ENCODE measurements around the gene SOD2.
"Not testable (repeated sequence)": the region's sequence is repeated elsewhere in the genome, so short reads cannot be mapped to it uniquely, and the experiment has no call there.

Gene SOD2

DNA sequence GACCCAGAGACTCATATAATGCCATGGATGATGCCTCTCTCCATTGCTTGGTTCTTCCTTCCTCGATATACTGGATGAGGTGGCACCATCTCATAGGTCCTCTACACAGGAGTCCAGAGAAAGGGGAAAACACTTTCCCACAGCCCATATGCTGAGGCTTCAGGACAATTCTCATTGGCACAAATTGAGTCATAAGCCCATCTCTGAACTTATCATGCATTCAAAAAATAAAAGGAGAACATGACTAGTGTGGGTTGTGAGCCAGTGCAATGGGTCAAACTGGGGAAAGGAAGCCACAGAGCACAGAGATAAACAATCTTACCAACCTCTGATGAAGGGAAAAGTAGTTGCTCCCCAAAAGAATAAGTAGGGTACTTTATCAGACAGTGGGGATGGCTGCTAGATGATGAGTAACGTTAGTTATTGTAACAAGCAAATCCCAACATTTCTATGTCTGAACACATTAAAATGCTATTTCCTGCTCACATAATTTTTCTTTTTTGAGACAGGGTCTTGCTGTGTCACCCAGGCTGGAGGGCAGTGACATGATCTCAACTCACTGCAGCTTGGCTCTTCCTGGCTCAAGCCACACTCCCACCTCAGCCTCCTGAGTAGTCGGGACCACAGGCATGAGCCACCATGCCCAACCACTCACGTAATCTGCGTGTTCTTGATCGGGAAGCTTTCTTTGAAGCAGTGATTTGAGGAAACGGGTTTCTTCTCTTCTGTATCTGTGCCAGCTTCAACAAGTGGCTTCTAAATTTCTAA lies 27.0 kb downstream of the SOD2 start:
- ChIA-PET POLR2A (no interaction called here), CTCF (interaction anchor here (4.8 kb wide), 1 partner anchor 12 kb away, joined by 30 read pairs; no protein-coding TSS in a partner anchor)
- no peak for DNase-seq (ENCODE audit: low read depth, low spot score)
- TF ChIP-seq, protein P1, sequence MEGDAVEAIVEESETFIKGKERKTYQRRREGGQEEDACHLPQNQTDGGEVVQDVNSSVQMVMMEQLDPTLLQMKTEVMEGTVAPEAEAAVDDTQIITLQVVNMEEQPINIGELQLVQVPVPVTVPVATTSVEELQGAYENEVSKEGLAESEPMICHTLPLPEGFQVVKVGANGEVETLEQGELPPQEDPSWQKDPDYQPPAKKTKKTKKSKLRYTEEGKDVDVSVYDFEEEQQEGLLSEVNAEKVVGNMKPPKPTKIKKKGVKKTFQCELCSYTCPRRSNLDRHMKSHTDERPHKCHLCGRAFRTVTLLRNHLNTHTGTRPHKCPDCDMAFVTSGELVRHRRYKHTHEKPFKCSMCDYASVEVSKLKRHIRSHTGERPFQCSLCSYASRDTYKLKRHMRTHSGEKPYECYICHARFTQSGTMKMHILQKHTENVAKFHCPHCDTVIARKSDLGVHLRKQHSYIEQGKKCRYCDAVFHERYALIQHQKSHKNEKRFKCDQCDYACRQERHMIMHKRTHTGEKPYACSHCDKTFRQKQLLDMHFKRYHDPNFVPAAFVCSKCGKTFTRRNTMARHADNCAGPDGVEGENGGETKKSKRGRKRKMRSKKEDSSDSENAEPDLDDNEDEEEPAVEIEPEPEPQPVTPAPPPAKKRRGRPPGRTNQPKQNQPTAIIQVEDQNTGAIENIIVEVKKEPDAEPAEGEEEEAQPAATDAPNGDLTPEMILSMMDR (IDR thresholded peaks at IDR 0.05; ENCODE audit: insufficient read depth, low read length, missing control alignments) = no peak
- H3K4me3 ChIP-seq (ENCODE audit: low read depth, low read length) = no peak overlapping the region

GRCh38 chr6:159663368-159663889 lies 29.6 kb downstream of the SOD2 start:
- POLR2A ChIA-PET; DNase-seq (ENCODE audit: low read depth, low spot score); H3K4me3 ChIP-seq (ENCODE audit: low read depth, low read length): not testable (repeated sequence)
- CTCF ChIA-PET = interaction anchor here (0.7 to 4.8 kb wide), 2 partner anchors 9 to 512 kb away, joined by 3 to 30 read pairs; no protein-coding TSS in a partner anchor

- H3K4me3 ChIP-seq (ENCODE audit: low read depth, low read length); DNase-seq (ENCODE audit: low read depth, low spot score); POLR2A ChIA-PET: not testable (repeated sequence)
- CTCF ChIA-PET = interaction anchor here (0.9 kb wide), 1 partner anchor 489 kb away, joined by 3 read pairs; no protein-coding TSS in a partner anchor
These were observed 31.1 kb downstream of the SOD2 start for GRCh38 chr6:159661977-159662376.

DNA sequence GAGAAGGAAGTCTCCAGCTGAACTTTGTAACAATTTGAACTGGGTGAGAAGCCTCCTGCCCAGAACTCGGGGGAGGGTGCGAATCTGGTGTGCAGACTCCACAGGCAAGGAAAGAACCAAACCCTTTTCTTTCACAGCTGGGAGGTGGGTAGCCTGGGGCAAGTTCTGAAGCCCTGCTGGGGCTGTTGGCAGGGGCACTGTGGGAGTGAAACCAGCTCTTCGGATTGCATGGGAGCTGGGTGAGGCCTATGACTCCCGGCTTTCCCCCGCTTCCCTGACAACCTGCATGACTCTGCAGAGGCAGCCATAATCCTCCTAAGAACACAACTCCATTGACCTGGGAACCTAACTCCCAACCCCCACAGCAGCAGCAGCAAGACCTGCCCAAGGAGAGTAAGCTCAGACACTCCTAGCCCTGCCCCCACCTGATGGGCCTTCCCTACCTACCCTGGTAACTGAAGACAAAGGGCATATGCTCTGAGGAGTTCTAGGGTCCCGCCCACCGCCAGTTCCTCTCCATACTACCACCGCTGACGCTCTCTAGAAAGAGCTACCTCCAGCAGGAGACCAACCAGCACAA lies 37.5 kb downstream of the SOD2 start:
- ChIA-PET CTCF (interaction anchor here (0.9 to 5.3 kb wide), 27 partner anchors 9 to 647 kb away, joined by 3 to 159 read pairs (median 5); partner anchors contain the start of gene FNDC1), POLR2A (no interaction called here)
- no peak overlapping the region for H3K4me3 ChIP-seq (ENCODE audit: low read depth, low read length)
- DNase-seq (ENCODE audit: low read depth, low spot score) = no peak
- TF ChIP-seq, protein P1 (IDR thresholded peaks at IDR 0.05; ENCODE audit: insufficient read depth, low read length, missing control alignments) = no peak

DNA sequence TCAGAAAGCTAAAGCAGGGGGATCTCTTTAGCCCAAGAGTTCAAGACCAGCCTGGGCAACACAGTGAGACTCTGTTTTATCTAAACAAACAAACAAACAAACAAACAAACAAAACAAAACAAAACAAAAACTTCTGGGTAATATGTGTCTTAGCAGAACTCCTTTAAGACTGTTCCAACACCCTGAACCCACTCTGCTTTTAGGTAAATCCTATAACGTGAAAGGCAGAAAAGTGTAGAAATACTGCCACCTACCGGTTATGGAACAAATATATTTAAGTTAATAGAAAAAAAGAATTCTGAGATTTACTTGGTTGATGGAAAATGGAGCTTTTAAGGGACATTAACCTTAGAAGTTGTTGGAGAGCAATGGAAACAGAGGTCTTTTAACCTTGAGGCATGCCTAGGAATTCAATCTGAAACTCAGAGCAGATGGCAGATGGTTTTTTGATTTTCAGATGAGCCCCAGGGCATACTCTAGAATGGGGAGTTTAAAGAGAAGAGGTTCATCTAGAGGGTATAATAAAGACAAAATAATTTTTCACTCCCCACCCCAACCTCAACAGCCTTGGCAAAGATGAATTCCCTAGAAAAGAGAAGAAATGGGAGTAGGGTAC lies 38.5 kb downstream of the SOD2 start:
- no peak for DNase-seq (ENCODE audit: low read depth, low spot score)
- CTCF ChIA-PET = interaction anchor here (0.6 to 5.3 kb wide), 43 partner anchors 9 to 646 kb away, joined by 3 to 159 read pairs (median 5); partner anchors contain the start of gene FNDC1

DNA sequence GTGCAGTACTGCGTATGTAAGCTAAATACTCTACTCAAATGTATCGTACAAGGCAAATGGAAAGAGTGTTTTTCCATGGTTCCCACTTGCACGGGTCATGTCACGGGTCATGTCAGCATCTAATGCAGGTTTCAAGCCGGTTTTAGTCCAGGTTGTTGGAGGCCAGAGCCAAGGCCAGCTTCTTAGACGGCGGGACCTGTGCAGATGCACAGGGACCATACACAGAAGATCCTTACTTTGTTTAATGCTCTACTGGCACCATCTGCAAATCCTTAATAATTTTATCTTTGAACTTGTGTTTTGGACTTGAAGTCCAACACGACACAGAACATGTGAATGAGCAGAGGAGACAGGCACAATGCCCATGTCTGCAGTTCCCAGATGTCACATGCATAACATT lies 42.7 kb downstream of the SOD2 start:
- ChIA-PET CTCF (interaction anchor here (1.9 to 2.3 kb wide), 2 partner anchors 8 to 477 kb away, joined by 5 to 9 read pairs; no protein-coding TSS in a partner anchor), POLR2A (no interaction called here)
- DNase-seq (ENCODE audit: low read depth, low spot score) = no peak
- no peak overlapping the region for H3K4me3 ChIP-seq (ENCODE audit: low read depth, low read length)
- TF ChIP-seq, protein P1 (IDR thresholded peaks at IDR 0.05; ENCODE audit: insufficient read depth, low read length, missing control alignments) = no peak

More for the DNA sequence above, 38.5 kb downstream of the SOD2 start:
- TF ChIP-seq, protein P1 (IDR thresholded peaks at IDR 0.05; ENCODE audit: insufficient read depth, low read length, missing control alignments) = peak; percentile 17
- POLR2A ChIA-PET = no interaction called here
- H3K4me3 ChIP-seq (ENCODE audit: low read depth, low read length) = no peak overlapping the region

DNA sequence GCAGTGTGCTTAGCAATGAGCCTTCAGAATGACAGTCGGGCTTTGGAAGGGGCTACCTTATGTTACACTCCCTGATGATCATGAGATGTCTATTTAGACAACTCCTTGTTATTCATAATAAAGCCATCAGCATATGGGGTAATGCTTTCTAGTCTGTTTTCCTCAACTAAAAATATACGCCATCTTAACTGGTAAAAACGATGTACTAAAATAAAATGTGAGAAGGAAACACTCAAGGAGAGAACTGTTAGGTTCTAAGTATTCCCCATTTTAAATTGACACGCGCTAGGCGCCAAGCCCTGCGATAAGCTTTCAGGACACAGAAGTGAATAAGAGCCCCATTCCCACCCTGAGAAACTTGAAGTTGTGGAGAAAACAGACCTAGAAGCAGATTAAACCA lies 43.6 kb downstream of the SOD2 start:
- ChIA-PET CTCF (interaction anchor here (1.6 to 2.3 kb wide), 3 partner anchors 9 to 476 kb away, joined by 5 to 9 read pairs (median 5); no protein-coding TSS in a partner anchor), POLR2A (no interaction called here)
- TF ChIP-seq, protein P1 (IDR thresholded peaks at IDR 0.05; ENCODE audit: insufficient read depth, low read length, missing control alignments) = no peak
- no peak for DNase-seq (ENCODE audit: low read depth, low spot score)
- H3K4me3 ChIP-seq (ENCODE audit: low read depth, low read length) = no peak overlapping the region
